Keratinocyte (primary cell): ENCODE results near the gene SP110. TPM values are rescaled to one million over a fixed set of nuclear protein-coding genes. Genes with fewer than 3 reads are reported as not detected.

Source experiments
- DNase-seq: peaks from one replicate; pipeline ENCODE4 v3.0.0-alpha.2; 2011; ENCODE audit warnings: low read depth, missing footprints, low spot score
- FAIRE-seq: peaks from 2 replicates; lab custom pipeline; 2011; peaks lifted over from hg19 to GRCh38; lab: Jason Lieb, UNC
- H2AFZ ChIP-seq: 2 replicates; pipeline ENCODE4 v1.6.0; 2012; ENCODE audit warnings: low read length, control low read depth, inconsistent platforms; ENCODE audit not compliant: control insufficient read depth
- H3K27ac ChIP-seq: 2 replicates; pipeline ENCODE4 v1.5.1; 2011; ENCODE audit warnings: low read length; ENCODE audit not compliant: control insufficient read depth, insufficient read depth
- H3K27me3 ChIP-seq: 3 replicates; pipeline ENCODE4 v1.6.0; 2011; ENCODE audit warnings: low read length; ENCODE audit not compliant: control insufficient read depth, insufficient read depth; ENCODE audit errors: extremely low read depth
- H3K36me3 ChIP-seq, 2 experiments: 2 replicates in 1 of 2; 3 replicates in 1 of 2; pipeline ENCODE4 v1.5.1; 2011; ENCODE audit warnings: low read length in 2 of 2, mild to moderate bottlenecking in 1 of 2; ENCODE audit not compliant: control insufficient read depth in 2 of 2, insufficient read depth in 2 of 2; ENCODE audit errors: extremely low read depth in 1 of 2
- H3K4me1 ChIP-seq: 3 replicates; pipeline ENCODE4 v1.5.1; 2011; ENCODE audit warnings: low read length; ENCODE audit not compliant: control insufficient read depth, insufficient read depth; ENCODE audit errors: extremely low read depth
- H3K4me2 ChIP-seq: 3 replicates; pipeline ENCODE4 v1.6.0; 2011; ENCODE audit warnings: low read depth, low read length; ENCODE audit not compliant: control insufficient read depth, insufficient read depth; ENCODE audit errors: extremely low read depth
- H3K4me3 ChIP-seq, 3 experiments: fragments of 200-600 bp in 1 of 3; sonication (generic) in 1 of 3; 2 replicates in 2 of 3; 3 replicates in 1 of 3; pipeline ENCODE4 v1.5.1; 2011 to 2016; ENCODE audit warnings: low read length in 3 of 3, mild to moderate bottlenecking in 3 of 3, control low read depth in 2 of 3, inconsistent platforms in 1 of 3, low read depth in 1 of 3, mixed read lengths in 1 of 3, mixed run types in 1 of 3, moderate library complexity in 1 of 3; ENCODE audit not compliant: control insufficient read depth in 2 of 3, insufficient read depth in 2 of 3; ENCODE audit errors: extremely low read depth in 1 of 3
- H3K79me2 ChIP-seq: 2 replicates; pipeline ENCODE4 v1.6.0; 2012; ENCODE audit warnings: low read length; ENCODE audit not compliant: control insufficient read depth, insufficient read depth
- H3K9ac ChIP-seq: 3 replicates; pipeline ENCODE4 v1.6.0; 2011; ENCODE audit warnings: low read length; ENCODE audit not compliant: control insufficient read depth, insufficient read depth; ENCODE audit errors: extremely low read depth
- H3K9me1 ChIP-seq: 3 replicates; pipeline ENCODE4 v1.6.0; 2011; ENCODE audit warnings: low read length; ENCODE audit not compliant: control insufficient read depth, insufficient read depth; ENCODE audit errors: extremely low read depth
- H3K9me3 ChIP-seq: 2 replicates; pipeline ENCODE4 v1.5.1; 2012; ENCODE audit warnings: low read depth, low read length; ENCODE audit not compliant: control insufficient read depth
- H4K20me1 ChIP-seq: 3 replicates; pipeline ENCODE4 v1.6.0; 2011; ENCODE audit warnings: low read length; ENCODE audit not compliant: control insufficient read depth, insufficient read depth; ENCODE audit errors: extremely low read depth
- CTCF ChIP-seq, 3 experiments: IDR thresholded peaks in 1 of 3; conservative IDR thresholded peaks in 1 of 3; optimal IDR thresholded peaks in 1 of 3; 2 replicates in 2 of 3; 3 replicates in 1 of 3; pipeline versions ENCODE3 to v1.5.1; 2011; ENCODE audit warnings: low read length in 3 of 3, mild to moderate bottlenecking in 3 of 3, moderate library complexity in 2 of 3, control low read depth in 1 of 3, inconsistent platforms in 1 of 3; ENCODE audit not compliant: insufficient read depth in 2 of 3; ENCODE audit errors: extremely low read depth in 1 of 3
- EZH2 ChIP-seq: IDR thresholded peaks from one replicate; pipeline ENCODE4 v1.6.1; 2012; ENCODE audit warnings: inconsistent platforms, mild to moderate bottlenecking, low read length, moderate library complexity
- dilution Hi-C: fragments of 300-500 bp; cut with MboI; formaldehyde crosslinking; loops from one replicate; pipeline ENCODE4 v1.7.0; 2020; ENCODE audit warnings: low sequenced_read_pairs; ENCODE audit not compliant: extremely low pct_ligation_motif_present
- polyA plus RNA-seq, 5 experiments: library from polyadenylated mRNA; depleted of rRNA in 3 of 5; stranded (reverse) in 3 of 5; stranded (forward) in 1 of 5; unstranded in 1 of 5; fragments of >200 nt; gene quantifications; 1 replicate in 1 of 5; 2 replicates in 3 of 5; 3 replicates in 1 of 5; pipeline versions ENCODE4 v1.2.1 to v1.2.3, GENCODE V29; 2011 to 2012; ENCODE audit warnings: missing spikeins in 2 of 5, low read depth in 1 of 5, low replicate concordance in 1 of 5

Gene SP110
- polyA plus RNA-seq, 1 donor (not counting 4 experiments of a cell fraction or from before 2014, with no cell fraction given) = 26.5 TPM

GRCh38 chr2:230176996-230177395 is 42.8 kb downstream of the SP110 start:
- FAIRE-seq = no peak
- H3K36me3 ChIP-seq = peaks cover 0 to 28% of the 10 kb centered on the region in 2 experiments

GRCh38 chr2:230174466-230174865 is 45.3 kb downstream of the SP110 start:
- Histone ChIP-seq H3K79me2 (no peaks in the 10 kb centered on the region), H3K9ac (no peak overlapping the region), H3K9me3 (no peaks in the 10 kb centered on the region), H3K4me3 (no peak overlapping the region), H3K36me3 (peaks cover 0 to 19% of the 10 kb centered on the region in 2 experiments), H3K4me1 (no peaks in the 10 kb centered on the region), H3K9me1 (no peaks in the 10 kb centered on the region), H3K27me3 (no peaks in the 10 kb centered on the region), H3K4me2 (no peak overlapping the region), H4K20me1 (no peaks in the 10 kb centered on the region), H3K27ac (no peak overlapping the region), H2AFZ (no peak overlapping the region)
- FAIRE-seq = no peak
- no peak for DNase-seq
- dilution Hi-C loops = no loop called here
- TF ChIP-seq CTCF (optimal IDR thresholded peaks at IDR 0.05 in 1 of 3, IDR thresholded peaks at IDR 0.05 in 1 of 3, conservative IDR thresholded peaks at IDR 0.05 in 1 of 3; ENCODE audit: extremely low read depth in 1 of 3, insufficient read depth in 2 of 3, low read length in 3 of 3) (no peak), EZH2 (no peak)

More at GRCh38 chr2:230176996-230177395, 42.8 kb downstream of the SP110 start:
- no peak overlapping the region for H3K4me3 ChIP-seq
- H3K27ac ChIP-seq = no peak overlapping the region
- H3K9me3 ChIP-seq = no peaks in the 10 kb centered on the region
- no peaks in the 10 kb centered on the region for H4K20me1 ChIP-seq
- DNase-seq = no peak
- no peaks in the 10 kb centered on the region for H3K27me3 ChIP-seq
- no peak overlapping the region for H2AFZ ChIP-seq
- H3K79me2 ChIP-seq = no peaks in the 10 kb centered on the region
- no peaks in the 10 kb centered on the region for H3K4me1 ChIP-seq
- H3K9ac ChIP-seq = no peak overlapping the region
- dilution Hi-C loops = no loop called here
- H3K4me2 ChIP-seq = no peak overlapping the region
- no peak for TF ChIP-seq CTCF (optimal IDR thresholded peaks at IDR 0.05 in 1 of 3, IDR thresholded peaks at IDR 0.05 in 1 of 3, conservative IDR thresholded peaks at IDR 0.05 in 1 of 3; ENCODE audit: extremely low read depth in 1 of 3, insufficient read depth in 2 of 3, low read length in 3 of 3)
- no peak for TF ChIP-seq EZH2
- H3K9me1 ChIP-seq = no peaks in the 10 kb centered on the region
